ENCODE data around the gene USP48. TPM values are rescaled to one million over a fixed set of nuclear protein-coding genes. Genes with fewer than 3 reads are reported as not detected.

The USP48 gene
- total RNA-seq, 1 donor from 2014 or later, result 26.1 TPM

- no peaks in the 10 kb centered on the region for H3K27me3 ChIP-seq (ENCODE audit: control insufficient read depth, insufficient read depth, low read length)
- DNase-seq (ENCODE audit: low read depth), result no peak
- no peak for TF ChIP-seq CTCF (IDR thresholded peaks at IDR 0.05; ENCODE audit: insufficient read depth, low read length, poor library complexity, severe bottlenecking)
- no peaks in the 10 kb centered on the region for H3K36me3 ChIP-seq (ENCODE audit: control insufficient read depth, insufficient read depth, low read length)
- no peak overlapping the region for H3K4me3 ChIP-seq (ENCODE audit: low read depth, low read length)
Observed at GRCh38 chr1:21707891-21708290, 75.1 kb downstream of the USP48 start.

GRCh38 chr1:21707086-21707840, 75.7 kb downstream of the USP48 start:
- no peak overlapping the region for H3K4me3 ChIP-seq (ENCODE audit: low read depth, low read length)
- no peaks in the 10 kb centered on the region for H3K27me3 ChIP-seq (ENCODE audit: control insufficient read depth, insufficient read depth, low read length)
- DNase-seq (ENCODE audit: low read depth), result no peak
- H3K36me3 ChIP-seq (ENCODE audit: control insufficient read depth, insufficient read depth, low read length), result no peaks in the 10 kb centered on the region
- TF ChIP-seq CTCF (IDR thresholded peaks at IDR 0.05; ENCODE audit: insufficient read depth, low read length, poor library complexity, severe bottlenecking), result no peak

- no peak for TF ChIP-seq CTCF (IDR thresholded peaks at IDR 0.05; ENCODE audit: insufficient read depth, low read length, poor library complexity, severe bottlenecking)
- no peaks in the 10 kb centered on the region for H3K36me3 ChIP-seq (ENCODE audit: control insufficient read depth, insufficient read depth, low read length)
- H3K4me3 ChIP-seq (ENCODE audit: low read depth, low read length), result no peak overlapping the region
- no peaks in the 10 kb centered on the region for H3K27me3 ChIP-seq (ENCODE audit: control insufficient read depth, insufficient read depth, low read length)
- no peak for DNase-seq (ENCODE audit: low read depth)
Observed at GRCh38 chr1:21706151-21706835, 76.7 kb downstream of the USP48 start.

GRCh38 chr1:21705303-21705980, 77.5 kb downstream of the USP48 start:
- H3K4me3 ChIP-seq (ENCODE audit: low read depth, low read length), result no peak overlapping the region
- no peaks in the 10 kb centered on the region for H3K27me3 ChIP-seq (ENCODE audit: control insufficient read depth, insufficient read depth, low read length)
- no peak for TF ChIP-seq CTCF (IDR thresholded peaks at IDR 0.05; ENCODE audit: insufficient read depth, low read length, poor library complexity, severe bottlenecking)
- no peaks in the 10 kb centered on the region for H3K36me3 ChIP-seq (ENCODE audit: control insufficient read depth, insufficient read depth, low read length)
- no peak for DNase-seq (ENCODE audit: low read depth)

GRCh38 chr1:21704145-21704544, 78.8 kb downstream of the USP48 start:
- no peak for TF ChIP-seq CTCF (IDR thresholded peaks at IDR 0.05; ENCODE audit: insufficient read depth, low read length, poor library complexity, severe bottlenecking)
- no peak for DNase-seq (ENCODE audit: low read depth)
- no peaks in the 10 kb centered on the region for H3K36me3 ChIP-seq (ENCODE audit: control insufficient read depth, insufficient read depth, low read length)
- no peaks in the 10 kb centered on the region for H3K27me3 ChIP-seq (ENCODE audit: control insufficient read depth, insufficient read depth, low read length)
- no peak overlapping the region for H3K4me3 ChIP-seq (ENCODE audit: low read depth, low read length)

Data from kidney epithelial cell (primary cell).